Neutrophil (primary cell): ENCODE data around the gene ROR2.

Source experiments
- H3K27ac ChIP-seq: fragments of 200-600 bp; sonication (generic); 2 replicates; pipeline ENCODE4 v1.5.1; 2016; ENCODE audit warnings: mild to moderate bottlenecking, moderate library complexity
- H3K27me3 ChIP-seq: fragments of 200-600 bp; sonication (generic); 2 replicates; pipeline ENCODE4 v1.6.0; 2016; ENCODE audit warnings: mild to moderate bottlenecking
- H3K36me3 ChIP-seq: fragments of 200-600 bp; sonication (generic); 2 replicates; pipeline ENCODE4 v1.5.1; 2017
- H3K4me1 ChIP-seq, 2 experiments: fragments of 200-600 bp in 1 of 2; sonication (generic) in 1 of 2; 1 replicate in 1 of 2; 2 replicates in 1 of 2; pipeline versions ENCODE4 v1.5.1 to v1.6.1; 2013 to 2016; ENCODE audit warnings: low read depth in 1 of 2, low read length in 1 of 2, mild to moderate bottlenecking in 1 of 2, moderate library complexity in 1 of 2; ENCODE audit not compliant: control insufficient read depth in 1 of 2, insufficient read depth in 1 of 2
- H3K4me3 ChIP-seq, 2 experiments: fragments of 200-600 bp in 1 of 2; sonication (generic) in 1 of 2; 1 replicate in 1 of 2; 2 replicates in 1 of 2; pipeline ENCODE4 v1.5.1; 2013 to 2016; ENCODE audit warnings: low read depth in 1 of 2, low read length in 1 of 2, mild to moderate bottlenecking in 1 of 2, moderate library complexity in 1 of 2
- H3K9me3 ChIP-seq: fragments of 200-600 bp; sonication (generic); 2 replicates; pipeline ENCODE4 v1.5.1; 2016
- CTCF ChIP-seq: fragments of 200-600 bp; sonication (generic); IDR thresholded peaks from 2 replicates; pipeline ENCODE4 v1.5.1; 2016; ENCODE audit warnings: antibody characterized with exemption

ROR2 gene

DNA sequence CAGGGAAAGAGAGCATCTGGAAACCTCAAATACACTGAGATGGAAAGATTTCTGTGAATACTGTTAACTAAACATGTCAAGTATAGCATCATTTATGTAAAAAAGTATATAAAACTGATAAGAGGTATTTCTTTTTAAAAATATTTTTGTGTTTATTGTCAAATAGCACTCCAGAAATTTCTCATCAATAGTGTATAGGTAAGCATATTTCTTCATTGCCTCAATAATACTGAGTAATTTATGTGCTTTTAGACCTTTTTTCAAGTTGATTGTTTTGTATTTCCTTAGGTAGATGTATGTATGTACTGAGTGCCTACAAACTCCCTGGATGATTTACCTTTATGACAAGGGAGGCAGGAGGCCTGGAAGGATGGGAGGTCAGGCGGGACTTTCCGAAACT lies 196.3 kb downstream of the ROR2 start:
- H3K4me3 ChIP-seq: no peak overlapping the region
- H3K27ac ChIP-seq: no peak overlapping the region
- TF ChIP-seq CTCF: no peak
- no peaks in the 10 kb centered on the region for H3K9me3 ChIP-seq
- H3K36me3 ChIP-seq: no peaks in the 10 kb centered on the region
- H3K27me3 ChIP-seq: peaks cover 33% of the 10 kb centered on the region
- no peaks in the 10 kb centered on the region for H3K4me1 ChIP-seq

DNA sequence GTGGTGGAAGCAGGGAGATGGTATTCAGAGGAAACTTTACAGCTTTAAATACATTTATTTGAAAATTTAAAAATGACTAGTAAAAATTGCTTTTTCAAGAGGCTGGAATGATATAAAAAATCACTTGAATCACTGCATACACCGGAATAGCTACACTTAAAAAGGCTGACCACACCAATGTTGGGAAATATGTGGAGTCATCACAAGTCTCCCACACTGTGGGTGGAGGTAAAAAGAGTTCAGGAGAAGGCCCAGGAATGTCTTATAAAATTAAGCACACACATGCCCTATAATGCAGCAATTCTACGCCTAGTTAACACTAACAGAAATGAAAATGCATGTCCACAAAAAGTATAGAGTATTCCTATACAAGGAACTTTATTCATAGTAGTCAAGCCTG lies 198.1 kb downstream of the ROR2 start:
- Histone ChIP-seq H3K9me3 (no peaks in the 10 kb centered on the region), H3K27me3 (peaks cover 33% of the 10 kb centered on the region), H3K36me3 (no peaks in the 10 kb centered on the region), H3K4me1 (no peaks in the 10 kb centered on the region), H3K4me3 (no peak overlapping the region), H3K27ac (no peak overlapping the region)
- no peak for TF ChIP-seq CTCF

DNA sequence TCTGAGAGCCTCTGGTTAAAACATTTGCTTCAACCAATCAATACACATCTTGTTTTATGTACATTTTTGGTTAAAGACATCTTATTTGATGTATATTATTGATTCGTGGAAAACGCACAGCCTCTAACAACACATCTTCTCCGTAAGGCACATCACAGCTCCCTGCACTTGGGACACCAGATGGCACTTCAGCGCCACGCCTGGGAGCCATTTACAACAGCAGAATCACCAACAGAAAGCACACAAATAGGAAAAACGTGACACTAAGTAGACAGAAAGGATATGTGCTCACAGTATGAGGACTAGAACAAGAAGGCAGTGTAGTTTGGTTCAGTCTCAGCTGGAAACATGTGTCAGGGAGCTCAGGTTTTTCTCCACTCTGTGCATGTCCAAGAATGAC lies 199.7 kb downstream of the ROR2 start:
- Histone ChIP-seq H3K27ac (no peak overlapping the region), H3K4me1 (no peaks in the 10 kb centered on the region), H3K27me3 (peaks cover 33% of the 10 kb centered on the region), H3K4me3 (no peak overlapping the region), H3K36me3 (no peaks in the 10 kb centered on the region), H3K9me3 (no peaks in the 10 kb centered on the region)
- no peak for TF ChIP-seq CTCF

GRCh38 chr9:91746904-91747303 lies 203.1 kb downstream of the ROR2 start:
- H3K27ac ChIP-seq: no peak overlapping the region
- H3K27me3 ChIP-seq: peaks cover 24% of the 10 kb centered on the region
- no peaks in the 10 kb centered on the region for H3K36me3 ChIP-seq
- no peaks in the 10 kb centered on the region for H3K4me1 ChIP-seq
- no peak overlapping the region for H3K4me3 ChIP-seq
- H3K9me3 ChIP-seq: no peaks in the 10 kb centered on the region
- TF ChIP-seq CTCF: no peak

DNA sequence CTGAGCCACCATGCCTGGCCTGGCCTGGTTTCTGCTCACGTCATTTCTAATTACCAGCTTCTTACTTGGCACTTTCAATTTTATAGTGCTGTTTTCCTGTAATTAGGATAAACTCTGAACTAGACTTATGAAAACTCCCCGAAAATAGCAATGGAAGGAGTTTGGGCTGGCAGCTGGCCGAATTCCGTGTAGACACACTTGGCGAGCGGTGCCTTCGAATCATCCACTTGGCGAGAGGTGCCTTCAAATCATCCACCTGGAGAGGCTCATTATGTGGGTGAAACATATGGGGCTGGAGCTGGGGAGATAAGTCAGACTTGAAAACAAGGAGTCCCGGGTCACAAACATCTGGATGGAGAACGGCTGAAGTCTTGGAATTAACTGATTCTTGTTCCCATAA lies 203.7 kb downstream of the ROR2 start:
- Histone ChIP-seq H3K9me3 (no peaks in the 10 kb centered on the region), H3K27me3 (peaks cover 24% of the 10 kb centered on the region), H3K4me3 (no peak overlapping the region), H3K27ac (no peak overlapping the region), H3K4me1 (no peaks in the 10 kb centered on the region), H3K36me3 (no peaks in the 10 kb centered on the region)
- no peak for TF ChIP-seq CTCF

DNA sequence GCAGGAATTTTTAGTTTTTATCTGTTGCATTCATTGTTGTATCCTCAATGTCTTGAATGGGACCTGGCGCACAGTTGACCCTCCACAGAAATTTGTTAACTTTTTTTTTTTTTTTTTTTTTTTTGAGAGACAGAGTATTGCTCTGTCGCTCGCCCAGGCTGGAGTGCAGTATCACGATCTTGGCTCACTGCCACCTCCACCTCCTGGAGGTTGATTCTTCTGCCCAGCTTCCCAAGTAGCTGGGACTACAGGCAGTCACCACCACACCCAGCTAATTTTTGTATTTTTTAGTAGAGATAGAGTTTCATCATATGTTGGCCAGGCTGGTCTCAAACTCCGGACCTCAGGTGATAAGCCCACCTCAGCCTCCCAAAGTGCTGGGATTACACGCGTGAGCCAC lies 205.9 kb downstream of the ROR2 start:
- Histone ChIP-seq H3K36me3 (no peaks in the 10 kb centered on the region), H3K4me1 (no peaks in the 10 kb centered on the region), H3K9me3 (no peaks in the 10 kb centered on the region), H3K4me3 (no peak overlapping the region), H3K27me3 (peaks cover 1% of the 10 kb centered on the region), H3K27ac (no peak overlapping the region)
- no peak for TF ChIP-seq CTCF
